Measurements from ENCODE around the gene PGM5.

- TF ChIP-seq CTCF (conservative IDR thresholded peaks at IDR 0.05; ENCODE audit: low read length) (no peak), EZH2phosphoT487 (IDR thresholded peaks at IDR 0.05; ENCODE audit: borderline replicate concordance) (no peak)
Measured at GRCh38 chr9:68513385-68513784, 157.0 kb downstream of the PGM5 start.
